HG03095 (cell line): ENCODE results near the gene ELFN2.

ENCODE experiments used
- ATAC-seq: cut with Tn5 transposase; IDR thresholded peaks from one replicate; pipeline ENCODE4 v1.9.1; 2021; ENCODE audit warnings: moderate library complexity; ENCODE audit not compliant: unreplicated experiment

Gene ELFN2

GRCh38 chr22:37427711-37428635, 694 bp upstream of the ELFN2 start:
- ATAC-seq, result no peak

- no peak for ATAC-seq
These were observed 559 bp downstream of the ELFN2 start for GRCh38 chr22:37426706-37427134.

GRCh38 chr22:37425800-37426705, 1.2 kb downstream of the ELFN2 start:
- no peak for ATAC-seq

- ATAC-seq, result no peak
These were observed 1.9 kb downstream of the ELFN2 start for GRCh38 chr22:37425369-37425768.

GRCh38 chr22:37423283-37423682, 4.0 kb downstream of the ELFN2 start:
- no peak for ATAC-seq

- ATAC-seq, result no peak
These were observed 5.8 kb downstream of the ELFN2 start for GRCh38 chr22:37421468-37421877.

- ATAC-seq, result no peak
These were observed 6.4 kb downstream of the ELFN2 start for GRCh38 chr22:37420686-37421467.

GRCh38 chr22:37419969-37420685, 7.2 kb downstream of the ELFN2 start:
- no peak for ATAC-seq

GRCh38 chr22:37419370-37419968, 7.8 kb downstream of the ELFN2 start:
- no peak for ATAC-seq

- no peak for ATAC-seq
These were observed 8.5 kb downstream of the ELFN2 start for GRCh38 chr22:37418627-37419369.

GRCh38 chr22:37417677-37418348, 9.5 kb downstream of the ELFN2 start:
- no peak for ATAC-seq

- no peak for ATAC-seq
These were observed 10.0 kb downstream of the ELFN2 start for GRCh38 chr22:37417264-37417663.

- no peak for ATAC-seq
These were observed 10.5 kb downstream of the ELFN2 start for GRCh38 chr22:37416827-37417226.

GRCh38 chr22:37416389-37416788, 10.9 kb downstream of the ELFN2 start:
- no peak for ATAC-seq

- no peak for ATAC-seq
These were observed 12.1 kb downstream of the ELFN2 start for GRCh38 chr22:37415210-37415609.

- ATAC-seq, result no peak
These were observed 13.0 kb downstream of the ELFN2 start for GRCh38 chr22:37414288-37414687.

GRCh38 chr22:37413546-37413945, 13.7 kb downstream of the ELFN2 start:
- no peak for ATAC-seq

- no peak for ATAC-seq
These were observed 14.6 kb downstream of the ELFN2 start for GRCh38 chr22:37412495-37413250.
